GM13976 (cell line): ENCODE data around the gene SUN1.

ENCODE experiments used
- DNase-seq: peaks from one replicate; pipeline ENCODE4 v3.0.0; 2012; ENCODE audit warnings: low spot score
- CTCF ChIP-seq: IDR thresholded peaks from 2 replicates; pipeline ENCODE4 v1.5.1; 2012; ENCODE audit warnings: borderline replicate concordance, mild to moderate bottlenecking; ENCODE audit not compliant: insufficient read depth; ENCODE audit errors: extremely low read depth, missing control alignments, control extremely low read depth
- in situ Hi-C: fragments of 300-500 bp; cut with MboI; formaldehyde crosslinking; loops from one replicate; pipeline ENCODE4 v1.12.0; 2022; ENCODE audit warnings: low sequenced_read_pairs, mixed read lengths, inconsistent platforms; ENCODE audit not compliant: unreplicated experiment

Gene SUN1

GRCh38 chr7:861222-861621, 28.9 kb downstream of the SUN1 start:
- no peak for DNase-seq
- in situ Hi-C loops: no loop called here
- TF ChIP-seq CTCF: no peak

DNA sequence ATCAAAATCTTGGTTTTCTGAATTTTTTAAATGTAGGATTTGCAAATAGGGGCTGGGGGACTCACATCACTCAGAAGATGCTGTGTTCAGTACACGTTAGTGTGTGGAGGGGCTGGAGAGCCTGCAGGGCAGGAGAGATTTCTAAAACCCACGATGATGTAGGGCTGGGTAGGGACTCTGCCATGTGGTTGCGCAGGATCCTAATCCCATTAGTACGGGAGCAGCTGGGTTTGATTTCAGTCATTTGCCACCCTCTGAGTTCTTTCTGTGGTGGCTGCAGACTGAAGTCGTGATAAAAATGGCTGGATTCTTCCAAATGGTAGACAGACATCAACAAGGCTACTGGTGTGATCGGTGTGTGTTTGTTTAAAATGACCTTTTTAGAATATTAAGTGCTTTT, 29.9 kb downstream of the SUN1 start:
- no peak for DNase-seq
- in situ Hi-C loops: no loop called here
- TF ChIP-seq CTCF: no peak

- DNase-seq: no peak
- in situ Hi-C loops: no loop called here
- TF ChIP-seq CTCF: no peak
Observed at GRCh38 chr7:863106-863505, 30.8 kb downstream of the SUN1 start.

DNA sequence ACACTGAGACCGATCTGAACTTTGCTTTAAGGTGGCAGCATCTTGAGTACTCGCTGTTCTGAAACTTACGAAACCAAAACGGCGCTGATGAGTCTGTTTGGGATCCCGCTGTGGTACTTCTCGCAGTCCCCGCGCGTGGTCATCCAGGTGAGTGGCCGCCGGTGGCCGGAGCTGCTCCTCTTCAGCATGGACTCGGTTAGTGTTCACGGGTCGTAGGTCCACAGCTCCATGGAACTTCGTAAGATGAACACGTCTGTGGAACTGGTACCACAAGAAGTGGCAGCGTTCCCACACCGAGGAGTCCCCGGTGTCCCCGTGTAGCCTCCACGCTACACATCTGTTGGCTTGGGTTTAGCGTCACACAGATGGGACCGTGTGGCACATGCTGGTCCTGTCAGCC, 33.6 kb downstream of the SUN1 start:
- in situ Hi-C loops: no loop called here
- DNase-seq: no peak
- no peak for TF ChIP-seq CTCF

DNA sequence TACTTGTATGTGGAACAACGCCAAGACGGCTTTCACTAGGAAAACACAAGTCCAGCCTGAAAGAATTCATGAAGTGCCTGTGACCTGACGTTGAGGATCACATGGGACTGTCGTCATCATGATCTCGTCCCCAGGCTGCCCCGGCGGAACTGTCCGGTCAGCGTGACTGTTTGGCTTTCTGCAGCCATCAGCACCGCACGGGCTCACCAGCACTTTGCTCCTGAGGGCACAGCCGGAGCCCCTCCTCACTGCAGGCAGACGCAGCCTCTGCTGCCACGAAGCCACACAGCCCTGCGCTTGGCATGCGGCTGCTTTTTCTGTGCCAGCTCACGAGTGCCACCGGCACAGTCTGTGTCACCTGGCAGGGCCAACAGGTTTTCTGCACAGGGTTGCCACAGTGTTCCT, 34.7 kb downstream of the SUN1 start:
- in situ Hi-C loops: no loop called here
- no peak for TF ChIP-seq CTCF
- DNase-seq: no peak

- in situ Hi-C loops: no loop called here
- no peak for DNase-seq
- TF ChIP-seq CTCF: no peak
Observed at GRCh38 chr7:867406-868188, 35.3 kb downstream of the SUN1 start.
